H1 (cell line): ENCODE data around the gene PRB2. TPM values are rescaled to one million over a fixed set of nuclear protein-coding genes. Genes with fewer than 3 reads are reported as not detected.

Source experiments
- CTCF ChIA-PET: fragments of 300-600 bp; sonication (Branson Sonifier 250); formaldehyde crosslinking; loops from one replicate; lab custom pipeline; 2021; ENCODE audit not compliant: partially characterized antibody; lab: Charles Lee
- POLR2A ChIA-PET: fragments of 300-600 bp; sonication (Branson Sonifier 250); formaldehyde crosslinking; loops from one replicate; lab custom pipeline; 2021; ENCODE audit warnings: inconsistent platforms; ENCODE audit not compliant: partially characterized antibody; lab: Charles Lee
- DNase-seq, 2 experiments: peaks; one replicate each; pipeline versions ENCODE4 v3.0.0 to v3.0.0-alpha.2; 2010 to 2022; ENCODE audit warnings: low spot score in 2 of 2, low read depth in 1 of 2, mixed read lengths in 1 of 2
- FAIRE-seq: peaks from 2 replicates; lab custom pipeline; 2011; peaks lifted over from hg19 to GRCh38; lab: Jason Lieb, UNC
- H2AFZ ChIP-seq: 2 replicates; pipeline ENCODE4 v1.8.1; 2012; ENCODE audit warnings: low read length, inconsistent platforms
- H2AK5ac ChIP-seq: 2 replicates; pipeline ENCODE4 v1.6.1; 2013; ENCODE audit warnings: low read depth, low read length
- H2BK120ac ChIP-seq: replicated peaks from 2 replicates; pipeline ENCODE3; 2013; ENCODE audit warnings: low read depth, low read length, inconsistent platforms
- H2BK12ac ChIP-seq: 2 replicates; pipeline ENCODE4 v1.6.1; 2013; ENCODE audit warnings: low read depth, low read length
- H2BK15ac ChIP-seq: 2 replicates; pipeline ENCODE4 v1.6.1; 2013; ENCODE audit warnings: low read length
- H2BK20ac ChIP-seq: 2 replicates; pipeline ENCODE4 v1.6.1; 2013; ENCODE audit warnings: low read length
- H2BK5ac ChIP-seq: 2 replicates; pipeline ENCODE4 v1.6.1; 2013; ENCODE audit warnings: low read depth, low read length
- H3K14ac ChIP-seq: 2 replicates; pipeline ENCODE4 v1.6.1; 2013; ENCODE audit warnings: inconsistent platforms; ENCODE audit not compliant: insufficient read length
- H3K18ac ChIP-seq: 2 replicates; pipeline ENCODE4 v1.6.1; 2013; ENCODE audit warnings: low read length; ENCODE audit errors: extremely low read depth
- H3K23ac ChIP-seq: 2 replicates; pipeline ENCODE4 v1.6.1; 2013; ENCODE audit warnings: inconsistent platforms; ENCODE audit not compliant: insufficient read length
- H3K23me2 ChIP-seq: 2 replicates; pipeline ENCODE4 v1.6.1; 2013; ENCODE audit warnings: low read depth, low read length
- H3K27ac ChIP-seq: 2 replicates; pipeline ENCODE4 v1.6.1; 2011; ENCODE audit warnings: low read depth, low read length, inconsistent platforms
- H3K27me3 ChIP-seq, 4 experiments: replicated peaks in 1 of 4; 1 replicate in 1 of 4; 2 replicates in 3 of 4; pipeline versions ENCODE4 v1.6.1 to v1.8.1; 2011 to 2013; ENCODE audit warnings: low read length in 3 of 4, mild to moderate bottlenecking in 3 of 4, inconsistent platforms in 2 of 4, mixed read lengths in 2 of 4, moderate library complexity in 1 of 4; ENCODE audit not compliant: control insufficient read depth in 3 of 4, insufficient read depth in 3 of 4; ENCODE audit errors: extremely low read depth in 1 of 4
- H3K36me3 ChIP-seq, 4 experiments: 2 replicates each; pipeline versions ENCODE4 v1.6.1 to v1.8.1; 2011 to 2013; ENCODE audit warnings: mild to moderate bottlenecking in 4 of 4, low read length in 3 of 4, moderate library complexity in 2 of 4, control low read depth in 1 of 4, inconsistent platforms in 1 of 4; ENCODE audit not compliant: insufficient read depth in 4 of 4, control insufficient read depth in 2 of 4
- H3K4ac ChIP-seq: replicated peaks from 2 replicates; pipeline ENCODE3; 2013; ENCODE audit warnings: low read length, low read depth, mixed read lengths, inconsistent platforms; ENCODE audit not compliant: insufficient read length
- H3K4me1 ChIP-seq, 4 experiments: replicated peaks in 1 of 4; 1 replicate in 1 of 4; 2 replicates in 3 of 4; pipeline versions ENCODE4 v1.6.1 to v1.8.1; 2011 to 2013; ENCODE audit warnings: low read length in 3 of 4, inconsistent platforms in 2 of 4, mixed read lengths in 1 of 4; ENCODE audit not compliant: insufficient read depth in 4 of 4, control insufficient read depth in 3 of 4
- H3K4me2 ChIP-seq, 2 experiments: 2 replicates each; pipeline versions ENCODE4 v1.6.1 to v1.8.1; 2011 to 2013; ENCODE audit warnings: low read depth in 2 of 2, low read length in 2 of 2, control low read depth in 1 of 2, inconsistent platforms in 1 of 2, mild to moderate bottlenecking in 1 of 2; ENCODE audit not compliant: insufficient read depth in 1 of 2
- H3K4me3 ChIP-seq, 4 experiments: fragments of 200-600, 300-600 bp in 1 of 4; sonication (generic), shearing (Covaris generic), sonication (Bioruptor Twin) in 1 of 4; 2 replicates each; pipeline versions ENCODE4 v1.5.1 to v1.8.1; 2011 to 2016; ENCODE audit warnings: low read length in 4 of 4, low read depth in 3 of 4, control low read depth in 2 of 4, inconsistent platforms in 2 of 4, mild to moderate bottlenecking in 2 of 4, mixed read lengths in 1 of 4, moderate library complexity in 1 of 4; ENCODE audit not compliant: insufficient read depth in 2 of 4; ENCODE audit errors: extremely low read depth in 1 of 4
- H3K56ac ChIP-seq: replicated peaks from 2 replicates; pipeline ENCODE3; 2013; ENCODE audit warnings: low read depth, mild to moderate bottlenecking, mixed read lengths, low read length, inconsistent platforms; ENCODE audit not compliant: insufficient read length
- H3K79me1 ChIP-seq: 2 replicates; pipeline ENCODE4 v1.6.1; 2013; ENCODE audit warnings: low read depth, low read length, control low read depth
- H3K79me2 ChIP-seq, 2 experiments: 2 replicates each; pipeline versions ENCODE4 v1.6.1 to v1.8.1; 2012 to 2013; ENCODE audit warnings: low read length in 2 of 2, mild to moderate bottlenecking in 2 of 2, inconsistent platforms in 1 of 2; ENCODE audit not compliant: insufficient read depth in 2 of 2, control insufficient read depth in 1 of 2
- H3K9ac ChIP-seq, 4 experiments: replicated peaks in 1 of 4; 1 replicate in 1 of 4; 2 replicates in 3 of 4; pipeline versions ENCODE4 v1.6.1 to v1.8.1; 2011 to 2013; ENCODE audit warnings: low read depth in 3 of 4, low read length in 3 of 4, control low read depth in 2 of 4, mild to moderate bottlenecking in 2 of 4, moderate library complexity in 2 of 4, inconsistent platforms in 1 of 4; ENCODE audit errors: extremely low read depth in 1 of 4
- H3K9me3 ChIP-seq, 2 experiments: 2 replicates each; pipeline versions ENCODE4 v1.6.1 to v1.8.1; 2012 to 2013; ENCODE audit warnings: mild to moderate bottlenecking in 2 of 2, moderate library complexity in 2 of 2, control low read depth in 1 of 2, inconsistent platforms in 1 of 2, low read depth in 1 of 2, low read length in 1 of 2, mixed read lengths in 1 of 2; ENCODE audit not compliant: insufficient read depth in 2 of 2
- H4K20me1 ChIP-seq, 2 experiments: replicated peaks in 1 of 2; 2 replicates each; pipeline versions ENCODE3 to v1.8.1; 2011 to 2013; ENCODE audit warnings: inconsistent platforms in 2 of 2, low read length in 2 of 2, mild to moderate bottlenecking in 1 of 2; ENCODE audit not compliant: insufficient read depth in 2 of 2, control insufficient read depth in 1 of 2
- H4K5ac ChIP-seq: 2 replicates; pipeline ENCODE4 v1.6.1; 2013; ENCODE audit warnings: low read length, low read depth, mixed read lengths, inconsistent platforms; ENCODE audit not compliant: insufficient read length
- H4K8ac ChIP-seq: 2 replicates; pipeline ENCODE4 v1.8.0; 2013; ENCODE audit warnings: mild to moderate bottlenecking, moderate library complexity, low read length, inconsistent platforms; ENCODE audit not compliant: insufficient read depth; ENCODE audit errors: extremely low read depth
- H4K91ac ChIP-seq: replicated peaks from 2 replicates; pipeline ENCODE3; 2013; ENCODE audit warnings: low read length, mixed read lengths, inconsistent platforms; ENCODE audit not compliant: insufficient read length
- BACH1 ChIP-seq: IDR thresholded peaks from 2 replicates; pipeline ENCODE4 v1.6.1; 2012; ENCODE audit warnings: low read length, improper control_type of control experiment
- EZH2 ChIP-seq: fragments of 200-600 bp; sonication (generic); IDR thresholded peaks from 2 replicates; pipeline ENCODE4 v1.7.1; 2012; ENCODE audit warnings: low read depth, mild to moderate bottlenecking, moderate library complexity, low read length, inconsistent platforms; ENCODE audit not compliant: severe bottlenecking
- SIRT6 ChIP-seq: IDR thresholded peaks from one replicate; pipeline ENCODE4 v1.7.1; 2012; ENCODE audit warnings: low read length, inconsistent platforms
- whole genome bisulfite sequencing, 2 experiments: shearing (Covaris generic) in 1 of 2; methylation state at CpG; one replicate each; pipeline versions ENCODE4 v1.1.6 to v1.1.7; 2013 to 2015; ENCODE audit warnings: low lambda C conversion rate in 2 of 2, mixed read lengths in 2 of 2, inconsistent platforms in 1 of 2, low coverage in 1 of 2, missing lambda C conversion rate in 1 of 2; ENCODE audit not compliant: insufficient replicate concordance in 2 of 2, insufficient coverage in 1 of 2, insufficient read length in 1 of 2; ENCODE audit errors: extremely low coverage in 1 of 2, missing lambda C conversion rate in 1 of 2; 5-methylcytosine and 5-hydroxymethylcytosine counted together
- polyA plus RNA-seq, 7 experiments: library from polyadenylated mRNA; depleted of rRNA in 3 of 7; stranded (reverse) in 5 of 7; unstranded in 2 of 7; fragments of >200 nt in 5 of 7; fragments of 200-250 nt in 2 of 7; gene quantifications; 1 replicate in 5 of 7; 2 replicates in 1 of 7; 4 replicates in 1 of 7; pipeline versions ENCODE4 v1.2.1 to v1.2.3, GENCODE V29; 2011 to 2013; ENCODE audit warnings: missing spikeins in 2 of 7, mixed read lengths in 2 of 7
- total RNA-seq: library from RNA; stranded (reverse); fragmentation: NEBNext Ultra II Directional; extraction: Animal tissue kit (Norgen Biotek cat#: 25700); gene quantifications from 2 replicates; pipeline ENCODE4 v1.2.1, GENCODE V29; 2021

Gene PRB2
- total and polyA plus RNA-seq, 2 of the 8 experiments (the other 6 are each of a cell fraction or from before 2014, with no cell fraction given) = not detected

DNA sequence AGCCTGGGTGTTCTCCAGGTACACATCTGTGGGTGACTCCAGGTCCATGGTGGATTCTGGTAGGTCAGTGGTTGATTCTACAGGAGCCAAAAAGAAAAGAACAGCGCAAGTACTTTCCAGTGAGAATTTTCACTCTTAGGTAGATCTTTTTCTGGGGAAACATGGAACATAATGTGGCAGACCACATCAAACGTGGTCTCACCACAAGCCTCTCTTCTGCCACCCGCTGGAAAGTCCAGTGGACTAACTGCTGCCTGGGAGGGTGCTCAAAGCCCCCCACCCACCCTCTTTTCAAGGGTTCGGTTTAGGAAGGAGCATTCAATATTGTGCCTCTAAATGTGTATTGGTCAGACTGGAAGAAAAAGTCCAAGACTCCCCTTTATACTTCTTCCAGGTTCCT, 36.1 kb upstream of the PRB2 start:
- no peak overlapping the region for H2BK12ac ChIP-seq
- no peak overlapping the region for H3K56ac ChIP-seq
- H3K9ac ChIP-seq = no peak overlapping the region
- no peaks in the 10 kb centered on the region for H3K36me3 ChIP-seq
- no peak overlapping the region for H2BK120ac ChIP-seq
- H3K4me2 ChIP-seq = no peak overlapping the region
- H2BK5ac ChIP-seq = no peak overlapping the region
- WGBS, 2 experiments = 89% methylated on average over 4 of the region's 4 CpGs; no CpG with 5 or more reads in 1 of the 2 experiments
- H2AFZ ChIP-seq = no peak overlapping the region
- H4K91ac ChIP-seq = no peak overlapping the region
- no peak overlapping the region for H4K5ac ChIP-seq
- H2AK5ac ChIP-seq = no peak overlapping the region
- H3K79me2 ChIP-seq = no peaks in the 10 kb centered on the region
- H3K23me2 ChIP-seq = no peaks in the 10 kb centered on the region
- H3K27ac ChIP-seq = no peak overlapping the region
- H3K23ac ChIP-seq = no peak overlapping the region
- CTCF ChIA-PET = no interaction called here
- no peak overlapping the region for H3K14ac ChIP-seq
- FAIRE-seq (no peak), DNase-seq (no peak)
- no peaks in the 10 kb centered on the region for H3K79me1 ChIP-seq
- H3K4ac ChIP-seq = no peak overlapping the region
- POLR2A ChIA-PET = no interaction called here
- no peak overlapping the region for H3K18ac ChIP-seq
- no peak overlapping the region for H4K8ac ChIP-seq
- H3K27me3 ChIP-seq = no peaks in the 10 kb centered on the region
- H3K9me3 ChIP-seq = no peaks in the 10 kb centered on the region
- peaks cover 0 to 4% (median 0%) of the 10 kb centered on the region in 4 experiments; a peak in 1 of 7 replicates for H3K4me1 ChIP-seq
- no peak overlapping the region for H2BK20ac ChIP-seq
- no peak overlapping the region for H3K4me3 ChIP-seq
- no peaks in the 10 kb centered on the region for H4K20me1 ChIP-seq
- H2BK15ac ChIP-seq = no peak overlapping the region
- no peak for TF ChIP-seq SIRT6
- no peak for TF ChIP-seq BACH1
- TF ChIP-seq EZH2 = no peak
